NB4 (cell line): Measurements from ENCODE around the gene GRID1.
"Not testable (repeated sequence)": the region's sequence is repeated elsewhere in the genome, so short reads cannot be mapped to it uniquely, and the experiment has no call there.

Source experiments
- DNase-seq: peaks from one replicate; pipeline ENCODE4 v3.0.0; 2010; ENCODE audit warnings: low read depth
- H3K4me3 ChIP-seq: one replicate; pipeline ENCODE4 v1.5.1; 2011; ENCODE audit warnings: mild to moderate bottlenecking, low read depth, low read length, moderate library complexity
- MAX ChIP-seq: IDR thresholded peaks from 2 replicates; pipeline ENCODE4 v1.6.1; 2011; ENCODE audit warnings: low read depth, low read length
- MYC ChIP-seq: IDR thresholded peaks from 2 replicates; pipeline ENCODE4 v1.6.1; 2011; ENCODE audit warnings: low read depth, low read length
- POLR2A ChIP-seq: IDR thresholded peaks from 2 replicates; pipeline ENCODE4 v1.6.1; 2011; ENCODE audit warnings: mild to moderate bottlenecking; ENCODE audit not compliant: insufficient read length; ENCODE audit errors: extremely low read depth
- TF ChIP-seq, protein P1 (sequence below): IDR thresholded peaks from one replicate; pipeline ENCODE4 v1.5.1; 2012; ENCODE audit warnings: low read depth, low read length

GRID1 gene

GRCh38 chr10:86034710-86035109 is 331.9 kb downstream of the GRID1 start:
- H3K4me3 ChIP-seq: no peak overlapping the region
- DNase-seq: no peak
- TF ChIP-seq MYC (no peak), POLR2A (no peak), MAX (no peak)
- TF ChIP-seq, protein P1, sequence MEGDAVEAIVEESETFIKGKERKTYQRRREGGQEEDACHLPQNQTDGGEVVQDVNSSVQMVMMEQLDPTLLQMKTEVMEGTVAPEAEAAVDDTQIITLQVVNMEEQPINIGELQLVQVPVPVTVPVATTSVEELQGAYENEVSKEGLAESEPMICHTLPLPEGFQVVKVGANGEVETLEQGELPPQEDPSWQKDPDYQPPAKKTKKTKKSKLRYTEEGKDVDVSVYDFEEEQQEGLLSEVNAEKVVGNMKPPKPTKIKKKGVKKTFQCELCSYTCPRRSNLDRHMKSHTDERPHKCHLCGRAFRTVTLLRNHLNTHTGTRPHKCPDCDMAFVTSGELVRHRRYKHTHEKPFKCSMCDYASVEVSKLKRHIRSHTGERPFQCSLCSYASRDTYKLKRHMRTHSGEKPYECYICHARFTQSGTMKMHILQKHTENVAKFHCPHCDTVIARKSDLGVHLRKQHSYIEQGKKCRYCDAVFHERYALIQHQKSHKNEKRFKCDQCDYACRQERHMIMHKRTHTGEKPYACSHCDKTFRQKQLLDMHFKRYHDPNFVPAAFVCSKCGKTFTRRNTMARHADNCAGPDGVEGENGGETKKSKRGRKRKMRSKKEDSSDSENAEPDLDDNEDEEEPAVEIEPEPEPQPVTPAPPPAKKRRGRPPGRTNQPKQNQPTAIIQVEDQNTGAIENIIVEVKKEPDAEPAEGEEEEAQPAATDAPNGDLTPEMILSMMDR: no peak

- no peak overlapping the region for H3K4me3 ChIP-seq
- no peak for DNase-seq
- TF ChIP-seq POLR2A: no peak
These were observed 333.0 kb downstream of the GRID1 start for GRCh38 chr10:86033581-86033980.

- not testable (repeated sequence) for H3K4me3 ChIP-seq, DNase-seq
These were observed 334.5 kb downstream of the GRID1 start for GRCh38 chr10:86032087-86032486.

- H3K4me3 ChIP-seq: no peak overlapping the region
- TF ChIP-seq MYC (no peak), POLR2A (no peak), MAX (no peak)
- TF ChIP-seq, protein P1: no peak
- no peak for DNase-seq
These were observed 336.3 kb downstream of the GRID1 start for GRCh38 chr10:86030312-86030711.

- no peak overlapping the region for H3K4me3 ChIP-seq
- DNase-seq: no peak
- TF ChIP-seq MYC (no peak), MAX (no peak), POLR2A (no peak)
- TF ChIP-seq, protein P1: no peak
These were observed 339.2 kb downstream of the GRID1 start for GRCh38 chr10:86027346-86027745.

GRCh38 chr10:86025509-86025908 is 341.1 kb downstream of the GRID1 start:
- no peak for DNase-seq
- TF ChIP-seq, protein P1: no peak
- no peak for TF ChIP-seq POLR2A
- no peak for TF ChIP-seq MAX
- TF ChIP-seq MYC: no peak
- no peak overlapping the region for H3K4me3 ChIP-seq

DNA sequence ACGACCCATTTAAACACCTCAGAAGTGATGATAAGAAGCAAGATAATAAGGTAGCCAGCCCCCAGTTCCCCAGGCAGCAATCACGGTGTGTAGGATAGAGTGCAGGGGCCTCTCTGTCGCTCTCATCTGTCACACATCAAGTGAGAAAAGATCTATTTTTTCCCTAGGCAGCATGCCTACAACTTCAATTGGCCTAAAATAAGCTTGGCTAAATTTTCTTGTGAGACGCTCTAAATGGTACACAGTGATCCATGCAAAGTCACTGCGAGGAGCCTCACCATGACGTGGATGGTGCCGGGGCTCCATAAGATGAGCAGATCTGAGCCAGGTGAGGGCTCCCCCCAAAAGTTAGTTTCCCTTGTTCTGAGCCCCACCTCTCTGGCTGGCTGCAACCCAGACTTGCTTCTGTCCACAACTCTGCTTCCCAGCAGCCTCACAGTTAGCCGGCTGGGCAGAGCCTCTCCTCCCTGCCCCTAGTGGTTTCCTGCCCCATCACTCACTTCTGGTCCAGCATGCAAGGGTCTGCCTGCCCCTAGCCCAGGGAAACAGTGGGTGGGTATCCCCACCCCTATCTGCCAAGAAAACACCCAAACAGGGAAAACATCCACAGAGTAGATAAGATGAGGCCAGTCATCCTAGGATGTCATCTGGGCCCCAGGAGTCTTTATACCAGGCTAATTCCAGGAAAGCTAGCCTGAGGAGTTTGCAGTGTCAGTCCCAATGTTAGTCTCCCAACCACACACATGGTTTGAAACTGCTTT is 342.1 kb downstream of the GRID1 start:
- no peak for DNase-seq
- TF ChIP-seq POLR2A: no peak
- TF ChIP-seq, protein P1: no peak
- TF ChIP-seq MAX: no peak
- TF ChIP-seq MYC: no peak
- no peak overlapping the region for H3K4me3 ChIP-seq
